ENCODE results near the gene F12.
"Not testable (repeated sequence)": the region's sequence is repeated elsewhere in the genome, so short reads cannot be mapped to it uniquely, and the experiment has no call there.

Gene F12

DNA sequence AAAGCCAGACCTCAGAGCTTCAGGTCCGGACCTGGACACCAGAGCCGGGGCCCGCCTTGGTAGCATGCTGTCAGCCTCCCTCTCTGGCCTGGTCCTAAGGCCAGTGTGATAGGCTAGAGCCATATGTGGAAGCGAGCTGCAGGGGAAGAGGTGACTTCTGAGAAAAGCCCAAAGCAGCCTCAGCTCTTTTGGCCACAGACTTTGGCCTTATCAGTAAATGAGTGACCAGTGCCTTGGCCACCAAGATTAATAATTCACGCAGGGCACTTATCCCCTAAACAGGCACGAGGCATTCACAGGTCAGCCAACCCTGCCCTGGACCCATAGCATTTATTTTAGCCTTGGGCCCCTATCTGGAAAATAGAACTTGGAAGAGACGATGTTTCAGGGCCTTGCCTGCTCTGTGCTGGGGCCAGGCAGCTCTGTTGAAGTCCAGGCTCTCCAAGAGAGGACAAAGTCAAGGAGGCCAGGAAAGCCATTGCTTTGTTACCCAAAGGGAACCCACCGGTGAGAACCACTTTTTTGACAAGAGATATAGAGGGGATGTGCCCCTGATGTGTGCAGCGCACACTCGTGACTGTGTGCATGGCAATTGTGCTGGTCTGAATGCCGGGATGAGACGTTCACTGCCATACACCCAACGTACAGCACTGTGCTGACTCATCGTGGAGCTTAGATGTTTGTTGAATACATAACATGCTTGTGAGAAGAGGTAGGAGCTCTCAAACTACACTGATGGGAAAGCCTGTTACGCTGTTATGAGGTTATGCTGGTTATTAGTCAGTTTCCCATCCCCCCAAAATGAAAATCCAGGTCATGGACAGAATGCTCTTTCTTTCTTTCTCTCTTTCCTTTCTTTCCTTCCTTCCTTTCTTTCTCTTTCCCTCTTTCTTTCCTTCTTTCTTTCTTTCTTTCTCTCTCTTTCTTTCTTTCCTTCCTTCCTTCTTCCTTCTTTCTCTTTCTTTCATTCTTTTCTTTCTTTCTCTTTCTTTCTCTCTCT is 30.2 kb downstream of the F12 start:
- Histone ChIP-seq H3K9me3 (ENCODE audit: severe bottlenecking) (no peaks in the 10 kb centered on the region), H3K36me3 (ENCODE audit: low read depth) (no peaks in the 10 kb centered on the region), H3K27ac (ENCODE audit: poor library complexity, severe bottlenecking) (no peak overlapping the region), H3K27me3 (ENCODE audit: insufficient read depth, poor library complexity, severe bottlenecking) (no peaks in the 10 kb centered on the region), H3K4me1 (ENCODE audit: insufficient read depth, poor library complexity, severe bottlenecking) (peaks cover 3% of the 10 kb centered on the region), H3K4me3 (ENCODE audit: severe bottlenecking) (no peak overlapping the region)
- TF ChIP-seq, protein P1, sequence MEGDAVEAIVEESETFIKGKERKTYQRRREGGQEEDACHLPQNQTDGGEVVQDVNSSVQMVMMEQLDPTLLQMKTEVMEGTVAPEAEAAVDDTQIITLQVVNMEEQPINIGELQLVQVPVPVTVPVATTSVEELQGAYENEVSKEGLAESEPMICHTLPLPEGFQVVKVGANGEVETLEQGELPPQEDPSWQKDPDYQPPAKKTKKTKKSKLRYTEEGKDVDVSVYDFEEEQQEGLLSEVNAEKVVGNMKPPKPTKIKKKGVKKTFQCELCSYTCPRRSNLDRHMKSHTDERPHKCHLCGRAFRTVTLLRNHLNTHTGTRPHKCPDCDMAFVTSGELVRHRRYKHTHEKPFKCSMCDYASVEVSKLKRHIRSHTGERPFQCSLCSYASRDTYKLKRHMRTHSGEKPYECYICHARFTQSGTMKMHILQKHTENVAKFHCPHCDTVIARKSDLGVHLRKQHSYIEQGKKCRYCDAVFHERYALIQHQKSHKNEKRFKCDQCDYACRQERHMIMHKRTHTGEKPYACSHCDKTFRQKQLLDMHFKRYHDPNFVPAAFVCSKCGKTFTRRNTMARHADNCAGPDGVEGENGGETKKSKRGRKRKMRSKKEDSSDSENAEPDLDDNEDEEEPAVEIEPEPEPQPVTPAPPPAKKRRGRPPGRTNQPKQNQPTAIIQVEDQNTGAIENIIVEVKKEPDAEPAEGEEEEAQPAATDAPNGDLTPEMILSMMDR (IDR thresholded peaks at IDR 0.05; ENCODE audit: poor library complexity, severe bottlenecking) = no peak
- DNase-seq (ENCODE audit: low spot score) (no peak), ATAC-seq (ENCODE audit: low read depth) (peak; percentile 77)

DNA sequence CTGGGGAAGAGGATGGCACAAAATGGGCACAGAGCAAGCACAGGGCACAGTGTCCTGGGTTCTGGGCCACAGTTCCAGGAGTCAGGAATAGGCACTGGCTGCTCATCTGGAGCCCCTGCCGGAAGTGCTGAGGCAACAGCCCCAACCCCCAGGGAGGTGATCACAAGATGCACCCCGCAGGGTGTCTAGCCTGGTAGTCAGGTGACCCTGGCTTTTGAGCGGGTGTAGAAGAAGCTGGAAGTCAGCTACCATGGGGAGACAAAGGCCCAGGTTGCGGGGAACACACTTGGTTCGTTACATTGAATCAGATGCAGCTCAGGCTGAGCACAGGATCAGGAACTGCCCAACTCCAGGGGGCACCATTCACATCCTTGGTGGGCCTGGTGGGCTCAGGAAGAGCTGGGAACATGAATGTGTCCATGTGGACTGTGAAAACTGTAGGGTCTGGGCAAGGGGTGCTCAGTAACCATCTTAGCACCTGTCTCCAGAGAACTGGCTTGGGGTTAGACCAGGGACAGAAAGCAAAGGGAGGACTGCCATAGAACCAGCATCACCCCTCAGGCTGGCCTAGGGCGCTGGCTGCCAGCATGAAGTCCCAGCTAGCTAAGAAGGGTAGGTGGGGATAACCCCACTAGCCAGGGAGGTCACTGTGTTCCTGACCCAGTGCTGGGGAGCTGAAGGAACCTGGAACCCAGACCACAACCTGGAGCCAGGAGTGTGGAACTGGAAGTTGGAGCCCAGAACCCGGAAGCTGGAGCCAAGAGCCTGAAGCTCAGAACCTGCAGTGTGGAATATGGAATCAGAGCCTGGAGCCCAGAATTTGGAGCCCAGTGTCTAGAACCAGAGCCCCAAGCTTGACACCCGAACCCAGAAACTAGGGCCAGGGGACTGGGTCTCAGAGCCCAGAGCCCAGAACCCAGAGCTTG is 31.2 kb downstream of the F12 start:
- no peaks in the 10 kb centered on the region for H3K9me3 ChIP-seq (ENCODE audit: severe bottlenecking)
- no peak overlapping the region for H3K4me3 ChIP-seq (ENCODE audit: severe bottlenecking)
- TF ChIP-seq, protein P1 (IDR thresholded peaks at IDR 0.05; ENCODE audit: poor library complexity, severe bottlenecking) = no peak
- H3K4me1 ChIP-seq (ENCODE audit: insufficient read depth, poor library complexity, severe bottlenecking) = peaks cover 7% of the 10 kb centered on the region
- no peak overlapping the region for H3K27ac ChIP-seq (ENCODE audit: poor library complexity, severe bottlenecking)
- H3K36me3 ChIP-seq (ENCODE audit: low read depth) = no peaks in the 10 kb centered on the region
- DNase-seq (ENCODE audit: low spot score) (no peak), ATAC-seq (ENCODE audit: low read depth) (no peak)
- H3K27me3 ChIP-seq (ENCODE audit: insufficient read depth, poor library complexity, severe bottlenecking) = no peaks in the 10 kb centered on the region

DNA sequence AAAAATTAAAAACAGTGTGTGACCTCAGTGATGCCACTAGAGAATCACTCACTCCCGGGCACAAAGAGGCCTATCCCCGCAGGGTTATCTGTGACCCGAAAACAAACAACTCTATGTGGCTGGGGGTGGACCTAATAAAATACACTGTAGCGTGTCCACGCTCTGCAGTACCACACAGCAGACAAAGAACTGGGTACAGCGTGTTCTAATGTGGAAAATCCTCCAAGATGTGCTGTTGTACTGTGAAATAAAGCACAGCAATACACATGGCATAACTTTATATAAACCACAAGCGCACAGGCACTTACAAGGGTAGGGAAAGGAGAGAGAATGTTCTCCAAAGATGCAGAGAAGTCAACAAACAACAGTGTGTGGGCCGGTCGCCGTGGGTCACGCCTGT is 33.3 kb downstream of the F12 start:
- H3K4me3 ChIP-seq (ENCODE audit: severe bottlenecking) = no peak overlapping the region
- no peak for DNase-seq (ENCODE audit: low spot score)
- TF ChIP-seq, protein P1 (IDR thresholded peaks at IDR 0.05; ENCODE audit: poor library complexity, severe bottlenecking) = no peak
- no peak overlapping the region for H3K27ac ChIP-seq (ENCODE audit: poor library complexity, severe bottlenecking)
- H3K27me3 ChIP-seq (ENCODE audit: insufficient read depth, poor library complexity, severe bottlenecking) = no peaks in the 10 kb centered on the region
- peaks cover 17% of the 10 kb centered on the region for H3K4me1 ChIP-seq (ENCODE audit: insufficient read depth, poor library complexity, severe bottlenecking)
- no peaks in the 10 kb centered on the region; the same call in 1 of the 2 replicates for H3K36me3 ChIP-seq (ENCODE audit: low read depth)
- no peak for ATAC-seq (ENCODE audit: low read depth)
- H3K9me3 ChIP-seq (ENCODE audit: severe bottlenecking) = no peaks in the 10 kb centered on the region

DNA sequence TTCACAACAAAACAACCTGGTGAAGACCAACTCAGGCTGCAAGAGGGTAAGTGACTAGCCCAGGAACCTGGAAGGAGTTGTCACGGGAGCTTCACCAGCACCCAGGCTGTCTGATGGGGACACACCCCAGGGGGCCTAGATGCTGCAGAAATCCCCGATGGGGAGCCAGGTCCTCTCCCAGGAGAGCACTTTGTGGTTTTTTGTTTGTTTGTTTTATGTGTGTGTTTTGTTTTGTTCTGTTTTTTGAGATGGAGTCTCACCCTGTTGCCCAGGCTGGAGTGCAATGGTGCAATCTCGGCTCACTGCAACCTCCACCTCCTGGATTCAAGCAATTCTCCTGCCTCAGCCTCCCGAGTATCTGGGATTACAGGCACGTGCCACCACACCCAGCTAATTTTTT is 33.8 kb downstream of the F12 start:
- not testable (repeated sequence) for H3K36me3 ChIP-seq (ENCODE audit: low read depth); H3K27me3 ChIP-seq (ENCODE audit: insufficient read depth, poor library complexity, severe bottlenecking); ATAC-seq (ENCODE audit: low read depth); H3K27ac ChIP-seq (ENCODE audit: poor library complexity, severe bottlenecking); H3K4me3 ChIP-seq (ENCODE audit: severe bottlenecking); H3K9me3 ChIP-seq (ENCODE audit: severe bottlenecking); DNase-seq (ENCODE audit: low spot score)
- peaks cover 17% of the 10 kb centered on the region for H3K4me1 ChIP-seq (ENCODE audit: insufficient read depth, poor library complexity, severe bottlenecking)

DNA sequence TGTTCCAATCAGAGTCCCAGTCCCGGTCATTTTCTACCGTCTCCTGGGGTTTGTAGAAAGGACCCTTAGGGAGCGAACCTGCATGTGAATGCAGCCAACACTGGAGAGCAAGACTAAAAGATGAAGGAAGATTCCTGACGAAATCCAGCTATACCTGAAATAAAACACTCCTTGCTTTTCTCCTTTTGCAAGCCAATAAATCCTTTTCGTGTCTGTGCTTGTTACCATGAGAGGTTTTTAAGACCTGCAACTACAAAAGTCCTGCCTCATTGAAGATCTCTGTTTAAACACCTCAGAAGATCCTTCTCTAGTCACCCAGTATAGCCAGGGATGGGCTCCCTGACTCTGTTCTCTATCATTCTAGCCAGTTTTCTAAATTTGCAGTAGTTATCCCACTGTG is 35.2 kb downstream of the F12 start:
- Histone ChIP-seq H3K9me3 (ENCODE audit: severe bottlenecking) (no peaks in the 10 kb centered on the region), H3K27me3 (ENCODE audit: insufficient read depth, poor library complexity, severe bottlenecking) (no peaks in the 10 kb centered on the region), H3K4me1 (ENCODE audit: insufficient read depth, poor library complexity, severe bottlenecking) (peaks cover 17% of the 10 kb centered on the region), H3K4me3 (ENCODE audit: severe bottlenecking) (no peak overlapping the region), H3K36me3 (ENCODE audit: low read depth) (no peaks in the 10 kb centered on the region; the same call in 1 of the 2 replicates), H3K27ac (ENCODE audit: poor library complexity, severe bottlenecking) (peak overlapping the region; percentile 7)
- DNase-seq (ENCODE audit: low spot score) (no peak), ATAC-seq (ENCODE audit: low read depth) (no peak)
- TF ChIP-seq, protein P1 (IDR thresholded peaks at IDR 0.05; ENCODE audit: poor library complexity, severe bottlenecking) = no peak
